ENCODE measurements around the gene MACROD1.

The MACROD1 gene

DNA sequence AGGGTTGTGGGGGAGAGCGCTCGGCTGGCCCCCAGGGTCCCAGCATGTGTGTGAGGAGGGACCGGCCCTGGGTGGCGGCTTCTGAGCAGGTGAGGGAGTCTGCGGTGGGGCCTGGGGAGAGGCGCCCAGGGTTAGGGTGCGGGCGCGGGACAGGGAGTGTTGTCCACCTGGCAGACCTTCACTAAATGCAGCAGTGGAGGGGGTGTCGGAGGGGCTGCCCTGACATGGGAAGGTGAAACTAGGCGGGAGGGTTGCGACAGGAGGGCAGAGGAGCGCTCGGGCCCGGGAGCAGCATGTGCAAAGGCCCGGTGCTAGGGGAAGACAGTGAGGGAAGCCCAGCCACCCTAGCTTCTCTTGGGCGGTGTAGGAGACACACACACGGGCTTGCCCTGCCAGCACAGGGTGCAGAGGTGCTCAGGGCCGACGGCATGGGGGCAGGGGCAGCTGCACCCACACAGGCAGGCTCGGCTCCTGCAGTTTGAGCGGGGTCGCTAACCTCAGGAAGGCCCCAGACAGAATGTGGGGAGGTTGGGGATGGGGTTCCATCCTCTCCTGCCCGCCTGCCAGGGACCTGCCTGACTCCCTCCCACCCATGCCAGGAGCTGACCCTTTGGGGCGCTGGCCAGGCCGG, 157.5 kb downstream of the MACROD1 start:
- TF ChIP-seq, protein P1, sequence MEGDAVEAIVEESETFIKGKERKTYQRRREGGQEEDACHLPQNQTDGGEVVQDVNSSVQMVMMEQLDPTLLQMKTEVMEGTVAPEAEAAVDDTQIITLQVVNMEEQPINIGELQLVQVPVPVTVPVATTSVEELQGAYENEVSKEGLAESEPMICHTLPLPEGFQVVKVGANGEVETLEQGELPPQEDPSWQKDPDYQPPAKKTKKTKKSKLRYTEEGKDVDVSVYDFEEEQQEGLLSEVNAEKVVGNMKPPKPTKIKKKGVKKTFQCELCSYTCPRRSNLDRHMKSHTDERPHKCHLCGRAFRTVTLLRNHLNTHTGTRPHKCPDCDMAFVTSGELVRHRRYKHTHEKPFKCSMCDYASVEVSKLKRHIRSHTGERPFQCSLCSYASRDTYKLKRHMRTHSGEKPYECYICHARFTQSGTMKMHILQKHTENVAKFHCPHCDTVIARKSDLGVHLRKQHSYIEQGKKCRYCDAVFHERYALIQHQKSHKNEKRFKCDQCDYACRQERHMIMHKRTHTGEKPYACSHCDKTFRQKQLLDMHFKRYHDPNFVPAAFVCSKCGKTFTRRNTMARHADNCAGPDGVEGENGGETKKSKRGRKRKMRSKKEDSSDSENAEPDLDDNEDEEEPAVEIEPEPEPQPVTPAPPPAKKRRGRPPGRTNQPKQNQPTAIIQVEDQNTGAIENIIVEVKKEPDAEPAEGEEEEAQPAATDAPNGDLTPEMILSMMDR (conservative IDR thresholded peaks at IDR 0.05; ENCODE audit: low read length): no peak
- no peak for DNase-seq (ENCODE audit: low read depth)
- H3K4me3 ChIP-seq (ENCODE audit: low read length): no peak overlapping the region

DNA sequence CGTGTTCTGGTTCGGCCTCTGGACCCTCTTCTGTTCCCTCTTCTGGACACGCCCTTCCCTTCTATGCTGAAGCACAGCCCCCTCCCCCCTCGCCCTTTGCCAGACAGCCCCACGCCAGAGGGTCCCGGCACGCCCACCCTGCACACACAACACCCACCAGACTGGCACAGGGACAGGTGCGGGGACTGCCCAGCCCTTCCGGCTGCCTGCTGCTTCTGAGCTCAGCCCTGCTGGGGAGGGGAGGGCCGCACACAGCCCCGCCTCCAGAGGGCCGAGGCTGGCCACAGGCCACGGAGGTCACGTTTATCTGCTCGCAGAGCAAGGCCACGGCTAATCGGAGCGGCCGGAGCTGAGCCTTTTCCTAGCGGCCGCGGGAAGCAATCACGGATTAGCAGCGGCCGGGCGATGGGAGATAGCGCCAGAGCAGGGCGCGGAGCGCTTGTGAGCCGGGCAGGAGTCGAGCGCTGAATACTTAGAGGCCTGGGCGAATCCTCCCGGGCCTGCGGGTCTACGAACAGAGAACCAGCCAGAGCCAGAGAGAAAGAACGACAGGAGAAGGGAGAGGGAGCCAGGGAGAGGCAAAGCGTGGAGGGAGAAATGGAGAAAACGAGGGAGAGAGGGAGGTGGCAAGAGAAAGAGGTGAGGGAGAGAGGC, 158.2 kb downstream of the MACROD1 start:
- peak overlapping the region; percentile 35 for H3K4me3 ChIP-seq (ENCODE audit: low read length)
- TF ChIP-seq, protein P1 (conservative IDR thresholded peaks at IDR 0.05; ENCODE audit: low read length): no peak
- no peak for DNase-seq (ENCODE audit: low read depth)

DNA sequence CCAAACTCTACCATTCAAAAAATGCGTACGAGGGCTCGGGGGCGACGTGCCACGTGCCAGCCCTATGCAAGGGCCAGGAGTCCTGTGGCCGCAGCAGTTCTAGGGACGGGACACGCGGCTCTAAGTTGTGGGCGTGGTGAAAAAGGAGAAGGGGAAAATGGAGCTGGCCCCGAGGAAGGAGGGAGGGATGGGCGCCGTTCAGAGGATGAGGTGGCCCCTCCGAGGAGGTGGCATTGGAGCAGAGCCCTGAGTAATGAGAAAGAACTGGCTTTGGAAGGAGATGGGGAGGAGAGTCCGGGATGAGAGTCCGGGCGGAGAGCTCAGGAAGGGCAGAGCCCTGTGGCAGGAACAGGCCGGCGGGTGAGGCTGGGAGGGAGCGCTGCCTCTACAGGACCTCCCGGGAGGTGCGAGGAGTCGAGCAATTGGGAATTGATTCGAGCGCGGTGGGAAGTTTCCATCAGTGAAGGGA, 158.7 kb downstream of the MACROD1 start:
- peak; percentile 21 for DNase-seq (ENCODE audit: low read depth)
- H3K4me3 ChIP-seq (ENCODE audit: low read length): peak overlapping the region; percentile 35
- TF ChIP-seq, protein P1 (conservative IDR thresholded peaks at IDR 0.05; ENCODE audit: low read length): no peak; the same call in 1 of the 2 replicates

DNA sequence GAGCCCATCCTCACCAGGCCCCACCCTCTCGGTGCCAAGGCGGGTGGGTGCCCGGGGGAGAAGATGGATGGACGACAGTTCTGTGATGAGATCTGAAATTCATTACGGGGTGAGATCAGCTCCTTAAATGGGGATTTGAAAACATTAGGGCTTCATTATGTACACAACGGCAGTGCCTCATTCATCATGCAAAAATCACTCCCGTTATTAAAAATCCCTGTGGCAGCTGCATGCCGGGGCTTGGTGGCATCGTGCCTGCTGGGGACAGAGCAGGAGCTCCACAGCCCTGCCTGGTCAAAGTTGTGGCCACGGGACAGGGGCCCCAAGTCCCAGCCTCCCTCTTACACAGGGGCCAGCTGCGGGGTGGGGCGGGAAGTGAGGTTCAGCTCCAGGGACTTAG, 159.5 kb downstream of the MACROD1 start:
- TF ChIP-seq, protein P1 (conservative IDR thresholded peaks at IDR 0.05; ENCODE audit: low read length): no peak
- H3K4me3 ChIP-seq (ENCODE audit: low read length): no peak overlapping the region
- DNase-seq (ENCODE audit: low read depth): no peak

DNA sequence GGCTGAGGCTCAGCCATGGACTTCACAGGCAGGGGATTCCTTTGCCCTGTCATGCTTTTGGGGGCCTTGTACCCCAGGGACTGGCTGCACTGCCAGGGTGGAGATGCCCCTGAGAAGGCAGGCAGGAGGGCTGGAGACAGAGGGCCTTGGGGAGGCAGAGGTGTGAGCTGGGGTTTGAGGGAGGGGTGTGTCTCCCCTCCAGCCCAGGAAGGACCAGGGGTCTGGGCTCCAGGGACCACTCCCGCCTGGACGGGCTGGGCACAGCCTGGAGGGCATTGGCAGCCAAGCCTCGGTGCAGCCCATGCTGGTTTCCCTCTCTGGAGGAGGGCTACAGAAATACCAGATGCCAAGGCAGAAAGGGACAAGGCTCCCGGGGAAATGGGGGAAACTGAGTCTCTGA, 160.2 kb downstream of the MACROD1 start:
- DNase-seq (ENCODE audit: low read depth): no peak
- TF ChIP-seq, protein P1 (conservative IDR thresholded peaks at IDR 0.05; ENCODE audit: low read length): no peak
- no peak overlapping the region for H3K4me3 ChIP-seq (ENCODE audit: low read length)

DNA sequence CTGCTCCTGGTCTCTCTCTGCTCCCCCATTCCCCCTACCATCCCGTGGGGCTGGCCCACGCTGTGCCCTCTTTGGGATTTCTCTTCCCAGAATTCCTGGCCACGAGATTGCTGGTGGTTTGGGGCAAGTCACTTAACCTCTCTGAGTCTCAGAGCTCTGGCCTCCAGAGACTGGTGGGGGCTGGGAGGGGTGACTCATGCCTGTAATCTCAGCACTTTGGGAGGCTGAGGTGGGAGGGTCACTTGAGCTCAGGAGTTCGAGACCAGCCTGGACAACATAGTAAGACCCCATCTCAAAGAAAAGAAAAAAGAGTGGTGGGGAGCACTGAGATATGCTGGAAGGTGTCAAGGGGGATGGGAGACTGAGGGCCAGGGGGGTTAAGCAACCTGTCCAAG, 161.3 kb downstream of the MACROD1 start:
- TF ChIP-seq, protein P1 (conservative IDR thresholded peaks at IDR 0.05; ENCODE audit: low read length): no peak
- DNase-seq (ENCODE audit: low read depth): no peak
- no peak overlapping the region for H3K4me3 ChIP-seq (ENCODE audit: low read length)
